C4-2B (cell line): ENCODE measurements around the gene CLEC17A.
"Not testable (repeated sequence)": the region's sequence is repeated elsewhere in the genome, so short reads cannot be mapped to it uniquely, and the experiment has no call there.

Experiments used
- H3K27ac ChIP-seq: fragments of 450-650 bp; 2 replicates; pipeline ENCODE4 v1.5.1; 2017
- ZFX ChIP-seq: fragments of 450-650 bp; IDR thresholded peaks from 2 replicates; pipeline ENCODE4 v1.6.1; 2017
- TF ChIP-seq, protein P1 (sequence below): fragments of 450-650 bp; conservative IDR thresholded peaks from 2 replicates; pipeline ENCODE4 v1.5.1; 2017; ENCODE audit warnings: mild to moderate bottlenecking

CLEC17A gene

GRCh38 chr19:14577885-14578427, 4.9 kb upstream of the CLEC17A start:
- no peak overlapping the region for H3K27ac ChIP-seq
- TF ChIP-seq, protein P1, sequence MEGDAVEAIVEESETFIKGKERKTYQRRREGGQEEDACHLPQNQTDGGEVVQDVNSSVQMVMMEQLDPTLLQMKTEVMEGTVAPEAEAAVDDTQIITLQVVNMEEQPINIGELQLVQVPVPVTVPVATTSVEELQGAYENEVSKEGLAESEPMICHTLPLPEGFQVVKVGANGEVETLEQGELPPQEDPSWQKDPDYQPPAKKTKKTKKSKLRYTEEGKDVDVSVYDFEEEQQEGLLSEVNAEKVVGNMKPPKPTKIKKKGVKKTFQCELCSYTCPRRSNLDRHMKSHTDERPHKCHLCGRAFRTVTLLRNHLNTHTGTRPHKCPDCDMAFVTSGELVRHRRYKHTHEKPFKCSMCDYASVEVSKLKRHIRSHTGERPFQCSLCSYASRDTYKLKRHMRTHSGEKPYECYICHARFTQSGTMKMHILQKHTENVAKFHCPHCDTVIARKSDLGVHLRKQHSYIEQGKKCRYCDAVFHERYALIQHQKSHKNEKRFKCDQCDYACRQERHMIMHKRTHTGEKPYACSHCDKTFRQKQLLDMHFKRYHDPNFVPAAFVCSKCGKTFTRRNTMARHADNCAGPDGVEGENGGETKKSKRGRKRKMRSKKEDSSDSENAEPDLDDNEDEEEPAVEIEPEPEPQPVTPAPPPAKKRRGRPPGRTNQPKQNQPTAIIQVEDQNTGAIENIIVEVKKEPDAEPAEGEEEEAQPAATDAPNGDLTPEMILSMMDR = no peak

DNA sequence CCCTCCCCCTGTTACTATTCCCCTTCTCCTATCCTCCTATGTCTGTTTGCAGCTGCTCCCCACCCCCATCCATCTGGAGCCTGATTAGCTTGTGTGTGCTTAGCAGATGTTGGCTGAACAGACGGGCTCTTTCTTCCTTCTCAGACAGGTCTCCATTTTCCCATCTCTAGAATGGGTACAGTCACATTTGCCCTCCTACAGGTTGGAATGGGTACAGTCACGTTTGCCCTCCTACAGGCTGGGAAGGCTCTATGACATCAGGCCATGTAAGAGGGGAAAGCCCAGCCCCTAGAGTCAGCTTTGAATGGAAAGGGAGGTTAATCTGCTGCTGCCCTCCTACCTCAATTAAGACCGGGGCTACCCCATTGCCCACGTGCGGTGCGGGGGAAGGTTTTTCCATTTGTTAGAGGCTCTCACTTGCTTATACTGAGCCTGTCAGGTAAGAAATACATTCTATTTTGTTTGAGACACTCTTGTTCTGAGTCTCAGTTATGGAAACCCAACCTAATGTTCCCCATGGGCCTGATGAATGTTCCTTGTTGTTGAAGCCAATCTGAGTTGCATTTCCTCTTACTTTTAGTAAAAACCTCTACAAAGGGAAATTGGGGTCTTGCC, 2.2 kb upstream of the CLEC17A start:
- H3K27ac ChIP-seq = no peak overlapping the region

DNA sequence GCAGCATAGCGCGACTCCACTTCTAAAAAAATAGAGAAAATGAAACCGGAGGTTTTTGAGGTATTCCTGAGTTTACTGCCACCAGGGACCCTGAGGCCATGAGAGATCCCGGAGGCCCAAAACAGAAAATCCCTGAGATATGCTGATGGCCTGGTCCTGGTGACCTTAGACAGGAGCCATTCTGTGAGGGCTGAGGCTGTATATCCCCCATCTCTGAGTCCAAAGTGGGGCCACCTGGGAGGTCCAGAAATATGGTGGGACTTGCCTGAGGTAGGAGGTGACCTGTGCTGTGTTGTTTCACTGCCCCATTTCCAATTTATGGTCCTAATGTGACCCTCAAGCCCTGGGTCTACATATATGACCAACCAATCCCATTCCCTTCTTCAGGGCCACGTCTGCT, 1.5 kb downstream of the CLEC17A start:
- H3K27ac ChIP-seq = not testable (repeated sequence)

More for the DNA sequence above, 2.2 kb upstream of the CLEC17A start:
- no peak for TF ChIP-seq ZFX
- TF ChIP-seq, protein P1 = no peak

DNA sequence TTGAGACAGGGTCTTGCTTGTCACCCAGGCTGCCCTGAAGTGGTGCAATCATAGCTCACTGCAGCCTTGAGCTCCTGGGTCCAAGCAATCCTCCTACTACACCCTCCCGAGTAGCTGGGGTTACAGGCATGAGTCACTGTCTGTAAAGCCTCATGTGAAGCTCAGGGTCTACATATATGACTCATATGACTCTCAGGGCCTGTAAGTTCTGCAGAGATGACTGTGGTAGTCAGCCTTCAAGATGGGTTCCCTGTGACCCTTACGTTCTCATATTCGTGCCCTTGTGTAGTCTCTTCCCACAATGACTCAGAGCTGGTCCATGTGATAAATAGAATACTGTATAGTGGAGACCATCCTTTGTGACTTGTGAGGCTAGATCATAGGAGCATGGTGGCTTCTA, 2.3 kb downstream of the CLEC17A start:
- H3K27ac ChIP-seq = not testable (repeated sequence)

- H3K27ac ChIP-seq = not testable (repeated sequence)
These were observed 6.5 kb downstream of the CLEC17A start for GRCh38 chr19:14589433-14589832.

GRCh38 chr19:14595558-14595957, 12.7 kb downstream of the CLEC17A start:
- no peak for TF ChIP-seq ZFX
- no peak overlapping the region; the same call in 1 of the 2 replicates for H3K27ac ChIP-seq

DNA sequence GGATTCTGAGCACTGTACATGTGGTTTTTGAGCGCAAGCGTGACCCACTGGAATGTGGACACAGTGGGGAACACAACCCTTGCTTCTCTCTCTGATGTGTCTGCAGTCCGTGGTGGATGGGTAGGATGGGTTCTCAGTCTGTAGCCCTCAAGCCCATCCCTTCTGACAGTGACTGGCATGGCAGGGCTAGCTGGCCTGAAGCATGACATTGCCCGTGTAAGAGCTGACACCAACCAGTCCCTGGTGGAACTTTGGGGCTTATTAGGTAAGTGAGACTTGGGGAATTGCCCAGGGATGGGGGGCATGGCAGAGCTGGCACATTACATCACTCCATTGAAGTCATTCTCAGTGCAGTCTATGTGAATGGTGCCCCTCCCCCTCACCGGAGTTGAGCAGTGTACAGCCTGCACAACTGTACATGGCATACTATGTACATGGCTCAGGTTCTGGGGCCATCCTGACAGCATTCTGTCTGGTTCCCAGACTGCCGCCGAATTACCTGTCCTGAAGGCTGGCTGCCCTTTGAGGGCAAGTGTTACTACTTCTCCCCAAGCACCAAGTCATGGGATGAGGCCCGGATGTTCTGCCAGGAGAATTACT, 16.8 kb downstream of the CLEC17A start:
- no peak overlapping the region for H3K27ac ChIP-seq
- TF ChIP-seq ZFX = no peak
- TF ChIP-seq, protein P1 = no peak

- H3K27ac ChIP-seq = no peak overlapping the region
- no peak for TF ChIP-seq ZFX
- TF ChIP-seq, protein P1 = no peak
These were observed 21.1 kb downstream of the CLEC17A start for GRCh38 chr19:14603990-14604387.

DNA sequence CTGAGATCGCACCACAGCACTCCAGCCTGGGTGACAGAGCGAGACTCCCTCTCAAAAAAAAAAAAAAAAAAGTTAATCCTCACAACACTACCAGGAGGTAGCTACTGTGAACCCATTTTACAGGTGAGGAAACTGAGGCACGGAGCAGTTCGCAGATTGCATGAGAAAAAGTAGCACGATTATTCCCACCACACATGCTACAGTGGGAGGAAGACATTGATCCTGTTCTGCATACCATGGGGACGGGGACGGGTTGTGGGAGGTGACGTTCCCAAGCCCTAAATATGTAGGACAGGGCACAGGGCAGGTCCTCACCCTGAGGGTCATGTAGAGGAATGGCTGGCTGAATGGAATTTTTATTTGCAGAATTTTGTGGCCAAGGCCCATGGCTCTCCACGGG, 23.7 kb downstream of the CLEC17A start:
- TF ChIP-seq ZFX = no peak
- TF ChIP-seq, protein P1 = no peak
- H3K27ac ChIP-seq = no peak overlapping the region
